GM12875 (cell line): ENCODE measurements around the gene MSI2.

Experiments used
- H3K4me3 ChIP-seq: one replicate; pipeline ENCODE4 v1.5.1; 2011; ENCODE audit warnings: low read depth, low read length, control low read depth
- CTCF ChIP-seq: IDR thresholded peaks from 2 replicates; pipeline ENCODE4 v1.5.1; 2011; ENCODE audit warnings: low read depth, mild to moderate bottlenecking, control low read depth, inconsistent platforms, low read length, moderate library complexity, borderline replicate concordance; ENCODE audit not compliant: insufficient read depth

Gene MSI2

GRCh38 chr17:57593739-57594462 lies 337.6 kb downstream of the MSI2 start:
- no peak overlapping the region for H3K4me3 ChIP-seq
- no peak for TF ChIP-seq CTCF

GRCh38 chr17:57594767-57595166 lies 338.4 kb downstream of the MSI2 start:
- no peak overlapping the region for H3K4me3 ChIP-seq
- TF ChIP-seq CTCF = no peak

- no peak overlapping the region for H3K4me3 ChIP-seq
- TF ChIP-seq CTCF = no peak
Measured at GRCh38 chr17:57595426-57595825, 339.1 kb downstream of the MSI2 start.

GRCh38 chr17:57595947-57596695 lies 339.8 kb downstream of the MSI2 start:
- no peak overlapping the region for H3K4me3 ChIP-seq
- no peak for TF ChIP-seq CTCF

GRCh38 chr17:57597101-57597500 lies 340.8 kb downstream of the MSI2 start:
- no peak for TF ChIP-seq CTCF
- H3K4me3 ChIP-seq = no peak overlapping the region

GRCh38 chr17:57597531-57598453 lies 341.5 kb downstream of the MSI2 start:
- no peak overlapping the region for H3K4me3 ChIP-seq
- peak; percentile 71 for TF ChIP-seq CTCF
